Testis (tissue), 3 donors: ENCODE measurements around the gene PRIMPOL. TPM values are rescaled to one million over a fixed set of nuclear protein-coding genes. Genes with fewer than 3 reads are reported as not detected.

Experiments used
- DNase-seq: peaks from one replicate; pipeline ENCODE4 v3.0.0-alpha.2; 2019
- H3K27ac ChIP-seq, 2 donors: fragments of 200-600 bp; sonication (generic); one replicate each; pipeline ENCODE4 v1.5.1; 2019
- H3K27me3 ChIP-seq: fragments of 200-600 bp; sonication (generic); one replicate; pipeline ENCODE4 v1.5.1; 2019
- H3K36me3 ChIP-seq: fragments of 200-600 bp; sonication (generic); one replicate; pipeline ENCODE4 v1.5.1; 2017; ENCODE audit warnings: low read depth; ENCODE audit errors: missing control alignments
- H3K4me1 ChIP-seq: fragments of 200-600 bp; sonication (generic); one replicate; pipeline ENCODE4 v1.5.1; 2019
- H3K4me3 ChIP-seq, 2 donors: fragments of 200-600 bp; sonication (generic); one replicate each; pipeline ENCODE4 v1.5.1; 2017 to 2019
- H3K9me3 ChIP-seq: fragments of 200-600 bp; sonication (generic); one replicate; pipeline ENCODE4 v1.5.1; 2017
- CTCF ChIP-seq, 3 experiments: fragments of 450-650 bp in 2 of 3; fragments of 200-600 bp in 1 of 3; sonication (generic) in 1 of 3; IDR thresholded peaks; one replicate each; pipeline ENCODE4 v1.5.1; 2016 to 2019; ENCODE audit warnings: antibody characterized with exemption in 3 of 3, mild to moderate bottlenecking in 2 of 3, moderate library complexity in 1 of 3
- POLR2A ChIP-seq: fragments of 450-650 bp; IDR thresholded peaks from one replicate; pipeline ENCODE4 v1.6.1; 2017; ENCODE audit warnings: antibody characterized with exemption, mild to moderate bottlenecking, moderate library complexity
- WGBS, 2 donors: methylation state at CpG; one replicate each; pipeline ENCODE4 v1.1.5; 2018; 5-methylcytosine and 5-hydroxymethylcytosine counted together
- intact Hi-C: fragments of 100-400 bp; cut with DNase I; formaldehyde crosslinking; loops from one replicate; pipeline ENCODE4 v1.15.1; 2023; ENCODE audit warnings: low total_unique reads
- polyA plus RNA-seq: library from polyadenylated mRNA; stranded (reverse); fragments of 350-450 nt; fragmentation: Illumina TruSeq; extraction: RNeasy Lipid Tissue Mini Kit (QIAGEN cat#74804); gene quantifications from one replicate; pipeline ENCODE4 v1.2.3, GENCODE V29; 2014; ENCODE audit warnings: low read depth, low replicate concordance; ENCODE audit not compliant: insufficient read depth
- total RNA-seq, 2 donors: library from RNA; depleted of rRNA; stranded (reverse); fragments of >200 nt; gene quantifications; one replicate each; pipeline ENCODE4 v1.2.3, GENCODE V29; 2016

The PRIMPOL gene
- total and polyA plus RNA-seq, 3 donors from 2014 or later: 16.3 to 18.8 (median 17.6) TPM

GRCh38 chr4:184662236-184662635 lies 12.7 kb downstream of the PRIMPOL start:
- DNase-seq: no peak
- TF ChIP-seq CTCF (IDR thresholded peaks at IDR 0.05) (no peak), POLR2A (no peak)
- 54 to 59% methylated on average over 1 of the region's 1 CpG for WGBS, 2 donors
- no peak overlapping the region for H3K27ac ChIP-seq
- intact Hi-C loops: no loop called here
- H3K4me1 ChIP-seq: no peaks in the 10 kb centered on the region
- no peak overlapping the region for H3K4me3 ChIP-seq
- no peaks in the 10 kb centered on the region for H3K36me3 ChIP-seq
- H3K27me3 ChIP-seq: no peaks in the 10 kb centered on the region
- H3K9me3 ChIP-seq: no peaks in the 10 kb centered on the region

GRCh38 chr4:184664445-184665210 lies 15.1 kb downstream of the PRIMPOL start:
- Histone ChIP-seq H3K9me3 (no peaks in the 10 kb centered on the region), H3K36me3 (no peaks in the 10 kb centered on the region), H3K27ac (no peak overlapping the region), H3K4me3 (no peak overlapping the region), H3K4me1 (no peaks in the 10 kb centered on the region), H3K27me3 (no peaks in the 10 kb centered on the region)
- TF ChIP-seq CTCF (IDR thresholded peaks at IDR 0.05) (no peak), POLR2A (no peak)
- DNase-seq: no peak
- intact Hi-C loops: no loop called here
- 69% methylated on average over 6 of the region's 6 CpGs for WGBS, 2 donors

- intact Hi-C loops: no loop called here
- Histone ChIP-seq H3K27me3 (no peaks in the 10 kb centered on the region), H3K9me3 (no peaks in the 10 kb centered on the region), H3K4me3 (no peak overlapping the region), H3K4me1 (no peaks in the 10 kb centered on the region), H3K27ac (no peak overlapping the region), H3K36me3 (no peaks in the 10 kb centered on the region)
- no peak for DNase-seq
- 86 to 89% methylated on average over 6 of the region's 6 CpGs for WGBS, 2 donors
- TF ChIP-seq POLR2A (no peak), CTCF (IDR thresholded peaks at IDR 0.05) (no peak)
These were observed 17.1 kb downstream of the PRIMPOL start for GRCh38 chr4:184666670-184667069.

- 92 to 93% methylated on average over 9 of the region's 9 CpGs for WGBS, 2 donors
- H3K36me3 ChIP-seq: no peaks in the 10 kb centered on the region
These were observed 18.6 kb downstream of the PRIMPOL start for GRCh38 chr4:184668096-184668495.

More at GRCh38 chr4:184668096-184668495, 18.6 kb downstream of the PRIMPOL start:
- Histone ChIP-seq H3K4me3 (no peak overlapping the region), H3K4me1 (no peaks in the 10 kb centered on the region), H3K9me3 (no peaks in the 10 kb centered on the region), H3K27me3 (no peaks in the 10 kb centered on the region), H3K27ac (no peak overlapping the region)
- intact Hi-C loops: no loop called here
- TF ChIP-seq CTCF (IDR thresholded peaks at IDR 0.05) (no peak), POLR2A (no peak)
- DNase-seq: no peak
